Measurements from ENCODE around the gene TSPAN19.

GRCh38 chr12:84976133-84976532 lies 59.9 kb downstream of the TSPAN19 start:
- no peak for TF ChIP-seq CTCF (conservative IDR thresholded peaks at IDR 0.05)
- TF ChIP-seq EZH2 (IDR thresholded peaks at IDR 0.05; ENCODE audit: low read depth) = no peak

Data from PC-9 (cell line).